NB4 (cell line): ENCODE results near the gene MDN1.

Source experiments
- POLR2A ChIP-seq: IDR thresholded peaks from 2 replicates; pipeline ENCODE4 v1.6.1; 2011; ENCODE audit warnings: mild to moderate bottlenecking; ENCODE audit not compliant: insufficient read length; ENCODE audit errors: extremely low read depth
- TF ChIP-seq, protein P1 (sequence below): IDR thresholded peaks from one replicate; pipeline ENCODE4 v1.5.1; 2012; ENCODE audit warnings: low read depth, low read length

DNA sequence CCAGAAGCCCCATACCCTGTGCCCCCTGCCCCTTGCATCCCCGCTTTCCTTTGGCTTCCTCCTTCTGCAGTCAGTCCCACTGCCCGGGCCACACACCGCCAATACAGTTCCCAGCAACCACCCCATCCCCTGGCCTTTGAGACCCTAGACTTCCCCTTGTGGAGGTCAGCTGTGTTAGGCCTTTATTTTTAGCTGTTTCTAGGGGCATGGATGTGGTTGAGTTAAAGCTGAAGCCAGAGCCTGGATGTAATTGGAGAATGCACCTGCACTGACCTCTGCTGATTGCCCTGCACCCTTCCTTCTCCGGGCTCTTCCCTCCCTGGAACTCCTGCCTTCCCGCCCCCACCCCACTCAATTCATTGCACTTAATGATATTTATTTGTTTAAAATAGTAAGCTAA lies 214.9 kb downstream of the MDN1 start:
- no peak for TF ChIP-seq POLR2A
- TF ChIP-seq, protein P1, sequence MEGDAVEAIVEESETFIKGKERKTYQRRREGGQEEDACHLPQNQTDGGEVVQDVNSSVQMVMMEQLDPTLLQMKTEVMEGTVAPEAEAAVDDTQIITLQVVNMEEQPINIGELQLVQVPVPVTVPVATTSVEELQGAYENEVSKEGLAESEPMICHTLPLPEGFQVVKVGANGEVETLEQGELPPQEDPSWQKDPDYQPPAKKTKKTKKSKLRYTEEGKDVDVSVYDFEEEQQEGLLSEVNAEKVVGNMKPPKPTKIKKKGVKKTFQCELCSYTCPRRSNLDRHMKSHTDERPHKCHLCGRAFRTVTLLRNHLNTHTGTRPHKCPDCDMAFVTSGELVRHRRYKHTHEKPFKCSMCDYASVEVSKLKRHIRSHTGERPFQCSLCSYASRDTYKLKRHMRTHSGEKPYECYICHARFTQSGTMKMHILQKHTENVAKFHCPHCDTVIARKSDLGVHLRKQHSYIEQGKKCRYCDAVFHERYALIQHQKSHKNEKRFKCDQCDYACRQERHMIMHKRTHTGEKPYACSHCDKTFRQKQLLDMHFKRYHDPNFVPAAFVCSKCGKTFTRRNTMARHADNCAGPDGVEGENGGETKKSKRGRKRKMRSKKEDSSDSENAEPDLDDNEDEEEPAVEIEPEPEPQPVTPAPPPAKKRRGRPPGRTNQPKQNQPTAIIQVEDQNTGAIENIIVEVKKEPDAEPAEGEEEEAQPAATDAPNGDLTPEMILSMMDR = no peak
